ENCODE results near the gene KCNMA1. TPM values are rescaled to one million over a fixed set of nuclear protein-coding genes. Genes with fewer than 3 reads are reported as not detected.
"Not testable (repeated sequence)": the region's sequence is repeated elsewhere in the genome, so short reads cannot be mapped to it uniquely, and the experiment has no call there.

The KCNMA1 gene
- total RNA-seq, 1 donor from 2014 or later: not detected

- H3K4me1 Mint-ChIP-seq: no peaks in the 10 kb centered on the region
- H3K4me3 Mint-ChIP-seq: no peak overlapping the region
- no peaks in the 10 kb centered on the region for H3K27me3 Mint-ChIP-seq
- intact Hi-C loops (cut with micrococcal nuclease): no loop called here
- H3K27ac Mint-ChIP-seq: no peak overlapping the region
- DNase-seq: no peak
- no peaks in the 10 kb centered on the region for H3K9me3 Mint-ChIP-seq
- no peaks in the 10 kb centered on the region for H3K36me3 Mint-ChIP-seq (ENCODE audit: low read depth)
These were observed 104.3 kb downstream of the KCNMA1 start for GRCh38 chr10:77533146-77533886.

- Mint-ChIP-seq H3K4me1 (no peaks in the 10 kb centered on the region), H3K36me3 (ENCODE audit: low read depth) (no peaks in the 10 kb centered on the region), H3K27me3 (no peaks in the 10 kb centered on the region), H3K9me3 (no peaks in the 10 kb centered on the region), H3K27ac (no peak overlapping the region), H3K4me3 (no peak overlapping the region)
- no peak for DNase-seq
- intact Hi-C loops (cut with micrococcal nuclease): no loop called here
These were observed 105.5 kb downstream of the KCNMA1 start for GRCh38 chr10:77532068-77532467.

- DNase-seq: no peak
- Mint-ChIP-seq H3K4me3 (no peak overlapping the region), H3K9me3 (no peaks in the 10 kb centered on the region), H3K36me3 (ENCODE audit: low read depth) (no peaks in the 10 kb centered on the region), H3K27me3 (no peaks in the 10 kb centered on the region), H3K27ac (no peak overlapping the region), H3K4me1 (no peaks in the 10 kb centered on the region)
- intact Hi-C loops (cut with micrococcal nuclease): no loop called here
These were observed 106.1 kb downstream of the KCNMA1 start for GRCh38 chr10:77531441-77532001.

GRCh38 chr10:77530011-77530410, 107.6 kb downstream of the KCNMA1 start:
- Mint-ChIP-seq H3K4me3 (no peak overlapping the region), H3K4me1 (no peaks in the 10 kb centered on the region), H3K9me3 (no peaks in the 10 kb centered on the region), H3K36me3 (ENCODE audit: low read depth) (no peaks in the 10 kb centered on the region), H3K27me3 (no peaks in the 10 kb centered on the region), H3K27ac (no peak overlapping the region)
- intact Hi-C loops (cut with micrococcal nuclease): no loop called here
- no peak for DNase-seq

- peaks cover under 1% of the 10 kb centered on the region for H3K27me3 Mint-ChIP-seq
- H3K4me3 Mint-ChIP-seq: no peak overlapping the region
- H3K9me3 Mint-ChIP-seq: no peaks in the 10 kb centered on the region
- no peak for DNase-seq
- no peaks in the 10 kb centered on the region for H3K4me1 Mint-ChIP-seq
- no peaks in the 10 kb centered on the region for H3K36me3 Mint-ChIP-seq (ENCODE audit: low read depth)
- intact Hi-C loops (cut with micrococcal nuclease): no loop called here
- no peak overlapping the region for H3K27ac Mint-ChIP-seq
These were observed 108.5 kb downstream of the KCNMA1 start for GRCh38 chr10:77529050-77529576.

- H3K9me3 Mint-ChIP-seq: no peaks in the 10 kb centered on the region
- H3K27ac Mint-ChIP-seq: no peak overlapping the region
- H3K4me1 Mint-ChIP-seq: no peaks in the 10 kb centered on the region
- no peak overlapping the region for H3K4me3 Mint-ChIP-seq
- DNase-seq: no peak
- H3K27me3 Mint-ChIP-seq: peaks cover 3% of the 10 kb centered on the region
- intact Hi-C loops (cut with micrococcal nuclease): no loop called here
- no peaks in the 10 kb centered on the region for H3K36me3 Mint-ChIP-seq (ENCODE audit: low read depth)
These were observed 109.8 kb downstream of the KCNMA1 start for GRCh38 chr10:77527839-77528238.

GRCh38 chr10:77526868-77527617, 110.6 kb downstream of the KCNMA1 start:
- H3K36me3 Mint-ChIP-seq (ENCODE audit: low read depth): no peaks in the 10 kb centered on the region
- H3K9me3 Mint-ChIP-seq: no peaks in the 10 kb centered on the region
- peaks cover 4% of the 10 kb centered on the region for H3K27me3 Mint-ChIP-seq
- no peak overlapping the region for H3K27ac Mint-ChIP-seq
- intact Hi-C loops (cut with micrococcal nuclease): no loop called here
- no peak for DNase-seq
- H3K4me1 Mint-ChIP-seq: no peaks in the 10 kb centered on the region
- no peak overlapping the region for H3K4me3 Mint-ChIP-seq

- no peak overlapping the region for H3K4me3 Mint-ChIP-seq
These were observed 113.3 kb downstream of the KCNMA1 start for GRCh38 chr10:77524281-77524711.

GRCh38 chr10:77522268-77522809, 115.3 kb downstream of the KCNMA1 start:
- no peak for DNase-seq
- intact Hi-C loops (cut with micrococcal nuclease): no loop called here
- no peak overlapping the region for H3K4me3 Mint-ChIP-seq
- peaks cover 4% of the 10 kb centered on the region for H3K27me3 Mint-ChIP-seq
- H3K9me3 Mint-ChIP-seq: no peaks in the 10 kb centered on the region
- no peaks in the 10 kb centered on the region for H3K4me1 Mint-ChIP-seq
- no peak overlapping the region for H3K27ac Mint-ChIP-seq
- no peaks in the 10 kb centered on the region for H3K36me3 Mint-ChIP-seq (ENCODE audit: low read depth)

More at GRCh38 chr10:77524281-77524711, 113.3 kb downstream of the KCNMA1 start:
- Mint-ChIP-seq H3K27ac (no peak overlapping the region), H3K9me3 (no peaks in the 10 kb centered on the region), H3K36me3 (ENCODE audit: low read depth) (no peaks in the 10 kb centered on the region), H3K4me1 (no peaks in the 10 kb centered on the region), H3K27me3 (peaks cover 4% of the 10 kb centered on the region)
- intact Hi-C loops (cut with micrococcal nuclease): no loop called here
- DNase-seq: no peak

- no peak for DNase-seq
- Mint-ChIP-seq H3K27ac (no peak overlapping the region), H3K9me3 (no peaks in the 10 kb centered on the region), H3K4me1 (no peaks in the 10 kb centered on the region), H3K36me3 (ENCODE audit: low read depth) (no peaks in the 10 kb centered on the region), H3K27me3 (peaks cover 4% of the 10 kb centered on the region), H3K4me3 (no peak overlapping the region)
- intact Hi-C loops (cut with micrococcal nuclease): no loop called here
These were observed 116.6 kb downstream of the KCNMA1 start for GRCh38 chr10:77520995-77521394.

- H3K9me3 Mint-ChIP-seq: no peaks in the 10 kb centered on the region
- DNase-seq: no peak
- no peaks in the 10 kb centered on the region for H3K36me3 Mint-ChIP-seq (ENCODE audit: low read depth)
- intact Hi-C loops (cut with micrococcal nuclease): no loop called here
- H3K4me3 Mint-ChIP-seq: no peak overlapping the region
- H3K27ac Mint-ChIP-seq: no peak overlapping the region
- peaks cover 4% of the 10 kb centered on the region for H3K27me3 Mint-ChIP-seq
- H3K4me1 Mint-ChIP-seq: no peaks in the 10 kb centered on the region
These were observed 117.3 kb downstream of the KCNMA1 start for GRCh38 chr10:77520290-77520689.

GRCh38 chr10:77519791-77520190, 117.8 kb downstream of the KCNMA1 start:
- H3K27me3 Mint-ChIP-seq; H3K9me3 Mint-ChIP-seq; DNase-seq; H3K27ac Mint-ChIP-seq; H3K4me3 Mint-ChIP-seq; H3K36me3 Mint-ChIP-seq (ENCODE audit: low read depth); H3K4me1 Mint-ChIP-seq; intact Hi-C loops (cut with micrococcal nuclease): not testable (repeated sequence)

GRCh38 chr10:77518910-77519274, 118.7 kb downstream of the KCNMA1 start:
- no peak for DNase-seq
- Mint-ChIP-seq H3K27ac (no peak overlapping the region), H3K27me3 (peaks cover 2% of the 10 kb centered on the region), H3K4me1 (no peaks in the 10 kb centered on the region), H3K4me3 (no peak overlapping the region), H3K36me3 (ENCODE audit: low read depth) (no peaks in the 10 kb centered on the region), H3K9me3 (no peaks in the 10 kb centered on the region)
- intact Hi-C loops (cut with micrococcal nuclease): no loop called here
